ENCODE data around the gene LARP4B.

DNA sequence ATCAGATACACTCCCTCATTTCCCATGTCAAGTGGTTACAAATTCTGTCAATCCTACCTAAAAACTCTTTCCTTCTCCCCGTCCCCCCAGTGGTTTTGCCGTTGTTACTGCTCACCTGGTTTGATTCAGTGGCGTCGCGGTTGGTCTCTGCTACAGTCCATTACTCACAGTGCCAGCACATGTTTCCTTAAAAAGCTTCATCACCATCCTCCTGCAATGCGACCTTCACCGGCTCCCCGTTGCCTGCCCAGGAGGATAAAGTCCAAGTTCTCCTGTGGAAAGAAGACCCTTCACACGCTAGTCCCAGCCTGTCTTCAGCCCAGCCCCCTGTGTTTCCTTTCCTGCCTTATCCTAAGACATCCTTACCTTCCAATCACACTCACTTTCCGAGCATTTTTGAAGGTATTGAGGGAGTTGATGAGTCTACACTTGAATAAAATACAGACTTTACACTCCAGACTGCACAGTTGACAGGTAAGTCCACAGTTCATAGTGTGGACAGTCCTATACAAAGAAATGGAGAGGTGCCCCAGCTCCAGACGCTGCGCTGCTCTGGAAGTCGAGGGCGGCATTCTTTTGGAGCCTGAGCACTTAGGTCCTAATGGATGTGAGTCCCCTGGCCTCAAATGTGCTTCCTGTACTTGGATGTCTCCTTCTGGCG lies 3.4 kb upstream of the LARP4B start:
- TF ChIP-seq POLR2AphosphoS5 (IDR thresholded peaks at IDR 0.05; ENCODE audit: borderline replicate concordance, low read depth, low read length) (no peak), EZH2 (IDR thresholded peaks at IDR 0.05) (no peak), FOXP2 (optimal IDR thresholded peaks at IDR 0.05; ENCODE audit: control extremely low read depth, extremely low read length, insufficient read depth) (no peak)
